ENCODE data around the gene PCNX4.

- no peak for TF ChIP-seq CTCF (conservative IDR thresholded peaks at IDR 0.05)
- TF ChIP-seq EZH2 (IDR thresholded peaks at IDR 0.05; ENCODE audit: low read depth), result no peak
Observed at GRCh38 chr14:60178164-60178563, 86.4 kb downstream of the PCNX4 start.

Measured in PC-9 (cell line).